K562 (cell line): ENCODE measurements around the gene MIF. TPM values are rescaled to one million over a fixed set of nuclear protein-coding genes. Genes with fewer than 3 reads are reported as not detected.
A peak's percentile ranks its signal among the peaks of the same experiment; 100 is the strongest.

Experiments used
- ATAC-seq: fragments of 200-7000 bp; cut with Tn5 transposase; 3 replicates; pipeline ENCODE4 v1.9.1; 2020; ENCODE audit warnings: moderate library complexity
- BruUV-seq: library from RNA; stranded (reverse); fragments of 400-500 nt; replicated peaks from 2 replicates; lab custom pipeline; 2021; lab: Mats Ljungman, UMichigan
- CTCF ChIA-PET: fragments of 300-600 bp; formaldehyde crosslinking; extraction: SDS; loops from one replicate; lab custom pipeline; 2021; ENCODE audit warnings: low intra/inter-chr PET ratio; lab: Yijun Ruan, JAX
- POLR2A ChIA-PET: fragments of 300-600, 350-650 bp; sonication (Branson Sonifier 250); formaldehyde crosslinking; extraction: SDS; loops from one replicate; lab custom pipeline; 2021; ENCODE audit warnings: antibody characterized with exemption, inconsistent platforms; lab: Yijun Ruan, JAX
- DNase-seq, 4 experiments: peaks; one replicate each; pipeline versions ENCODE4 v3.0.0 to v3.0.0-alpha.2; 2011 to 2018; ENCODE audit warnings: low spot score in 3 of 4, mixed read lengths in 3 of 4; ENCODE audit errors: extremely low read depth in 1 of 4
- FAIRE-seq: peaks from 2 replicates; lab custom pipeline; 2011; peaks lifted over from hg19 to GRCh38; lab: Jason Lieb, UNC
- H2AFZ ChIP-seq: 2 replicates; pipeline ENCODE4 v1.6.0; 2011; ENCODE audit warnings: low read depth, low read length, control low read depth, inconsistent platforms
- H3K27ac ChIP-seq: fragments of 200-600 bp; 3 replicates; pipeline ENCODE4 v1.8.0; 2011; ENCODE audit warnings: low read depth, mild to moderate bottlenecking, control low read depth, inconsistent platforms, low read length, moderate library complexity, mixed read lengths; ENCODE audit errors: extremely low read depth
- H3K27me3 ChIP-seq, 2 experiments: fragments of 300-600 bp in 1 of 2; 2 replicates in 1 of 2; 3 replicates in 1 of 2; pipeline versions ENCODE4 v1.6.0 to v1.8.0; 2011; ENCODE audit warnings: inconsistent platforms in 2 of 2, low read length in 2 of 2, mild to moderate bottlenecking in 1 of 2, mixed read lengths in 1 of 2, moderate library complexity in 1 of 2; ENCODE audit not compliant: control insufficient read depth in 2 of 2, insufficient read depth in 2 of 2
- H3K36me3 ChIP-seq: fragments of 300-600 bp; 3 replicates; pipeline ENCODE4 v1.8.0; 2011; ENCODE audit warnings: mild to moderate bottlenecking, low read length, inconsistent platforms; ENCODE audit not compliant: control insufficient read depth, insufficient read depth
- H3K4me1 ChIP-seq, 2 experiments: fragments of 200-600 bp in 1 of 2; replicated peaks in 1 of 2; 2 replicates in 1 of 2; 3 replicates in 1 of 2; pipeline versions ENCODE4 v1.5.1 to v1.8.0; 2011; ENCODE audit warnings: inconsistent platforms in 2 of 2, low read length in 2 of 2, mild to moderate bottlenecking in 1 of 2, mixed read lengths in 1 of 2, moderate library complexity in 1 of 2; ENCODE audit not compliant: control insufficient read depth in 2 of 2, insufficient read depth in 2 of 2
- H3K4me2 ChIP-seq: 2 replicates; pipeline ENCODE4 v1.6.1; 2011; ENCODE audit warnings: low read length, control low read depth, inconsistent platforms, mixed read lengths; ENCODE audit not compliant: insufficient read depth
- H3K4me3 ChIP-seq: fragments of 200-600 bp; sonication (generic), shearing (Covaris generic); 2 replicates; pipeline ENCODE4 v1.5.1; 2016; ENCODE audit warnings: control low read depth, inconsistent platforms
- H3K79me2 ChIP-seq: fragments of 200-600 bp; 3 replicates; pipeline ENCODE4 v1.8.0; 2011; ENCODE audit warnings: low read length, inconsistent platforms; ENCODE audit not compliant: control insufficient read depth, insufficient read depth
- H3K9ac ChIP-seq, 2 experiments: 2 replicates each; pipeline versions ENCODE4 v1.6.0 to v1.6.1; 2011; ENCODE audit warnings: low read depth in 2 of 2, low read length in 2 of 2, control low read depth in 1 of 2, inconsistent platforms in 1 of 2, mild to moderate bottlenecking in 1 of 2, mixed read lengths in 1 of 2; ENCODE audit not compliant: insufficient read depth in 1 of 2
- H3K9me1 ChIP-seq: one replicate; pipeline ENCODE4 v1.6.0; 2011; ENCODE audit warnings: inconsistent platforms, mild to moderate bottlenecking, low read length, moderate library complexity; ENCODE audit not compliant: control insufficient read depth, insufficient read depth
- H3K9me3 ChIP-seq: replicated peaks from 2 replicates; pipeline ENCODE4 v1.5.1; 2011; ENCODE audit warnings: low read depth, low read length, inconsistent platforms; ENCODE audit not compliant: control insufficient read depth, insufficient read depth
- H4K20me1 ChIP-seq: replicated peaks from 2 replicates; pipeline ENCODE4 v1.6.1; 2011; ENCODE audit warnings: low read length, inconsistent platforms, mixed read lengths; ENCODE audit not compliant: control insufficient read depth, insufficient read depth
- ARID2 ChIP-seq: fragments of 450-650 bp; IDR thresholded peaks from 2 replicates; pipeline ENCODE4 v1.6.1; 2017; ENCODE audit warnings: antibody characterized with exemption, mild to moderate bottlenecking
- BDP1 ChIP-seq: IDR thresholded peaks from 3 replicates; pipeline ENCODE4 v1.6.1; 2011; ENCODE audit not compliant: insufficient read length, insufficient read depth
- CC2D1A ChIP-seq: fragments of 450-650 bp; IDR thresholded peaks from 2 replicates; pipeline ENCODE4 v1.6.1; 2017; ENCODE audit warnings: mild to moderate bottlenecking
- CEBPB ChIP-seq: fragments of 450-650 bp; IDR thresholded peaks from 2 replicates; pipeline ENCODE4 v1.6.1; 2016; ENCODE audit warnings: missing genetic modification characterization, missing compliant biosample characterization
- ETS2 ChIP-seq: IDR thresholded peaks from 2 replicates; pipeline ENCODE4 v1.6.1; 2016; ENCODE audit warnings: borderline replicate concordance, missing genetic modification characterization, mild to moderate bottlenecking, moderate library complexity, missing compliant biosample characterization; ENCODE audit not compliant: poor library complexity, severe bottlenecking
- FOSL1 ChIP-seq: fragments of 200-800 bp; sonication (Bioruptor generic); conservative IDR thresholded peaks from 2 replicates; pipeline ENCODE4 v1.6.1; 2016; ENCODE audit warnings: missing genetic modification characterization, missing compliant biosample characterization
- HNRNPUL1 ChIP-seq: fragments of 200-400 bp; formaldehyde crosslinking; IDR thresholded peaks from 2 replicates; pipeline ENCODE4 v1.6.1; 2017; ENCODE audit warnings: low read length
- ID3 ChIP-seq, 2 experiments: fragments of 250-450 bp in 1 of 2; fragments of 450-650 bp in 1 of 2; sonication (Bioruptor Pico) in 1 of 2; IDR thresholded peaks; 2 replicates each; pipeline versions ENCODE4 v1.6.1 to v1.8.0; 2016 to 2021; ENCODE audit warnings: mild to moderate bottlenecking in 2 of 2, moderate library complexity in 2 of 2, missing compliant biosample characterization in 1 of 2, missing genetic modification characterization in 1 of 2
- L3MBTL2 ChIP-seq: fragments of 450-650 bp; IDR thresholded peaks from 2 replicates; pipeline ENCODE4 v1.6.1; 2016; ENCODE audit warnings: mild to moderate bottlenecking, moderate library complexity
- NBN ChIP-seq: fragments of 450-650 bp; IDR thresholded peaks from 2 replicates; pipeline ENCODE4 v1.6.1; 2016; ENCODE audit warnings: low read depth, mild to moderate bottlenecking
- NFRKB ChIP-seq: fragments of 450-650 bp; IDR thresholded peaks from 2 replicates; pipeline ENCODE4 v1.6.1; 2016; ENCODE audit warnings: low read depth
- NKRF ChIP-seq: fragments of 450-650 bp; IDR thresholded peaks from 2 replicates; pipeline ENCODE4 v1.6.1; 2016; ENCODE audit warnings: borderline replicate concordance
- POLR2AphosphoS5 ChIP-seq: IDR thresholded peaks from 2 replicates; pipeline ENCODE4 v1.6.1; 2011; ENCODE audit warnings: mild to moderate bottlenecking, low read depth, low read length, moderate library complexity; ENCODE audit not compliant: control insufficient read depth, insufficient read depth
- RB1 ChIP-seq: fragments of 450-650 bp; IDR thresholded peaks from 2 replicates; pipeline ENCODE4 v1.6.1; 2017; ENCODE audit warnings: low read depth, mild to moderate bottlenecking
- RBM39 ChIP-seq: fragments of 200-400 bp; formaldehyde crosslinking; optimal IDR thresholded peaks from 2 replicates; pipeline ENCODE3; 2018; ENCODE audit warnings: low read depth, low read length
- TSC22D4 ChIP-seq: fragments of 450-650 bp; IDR thresholded peaks from 2 replicates; pipeline ENCODE4 v1.6.1; 2016; ENCODE audit warnings: missing genetic modification characterization, missing biosample characterization, control low read depth
- ZNF124 ChIP-seq: sonication (generic); formaldehyde crosslinking; IDR thresholded peaks from 2 replicates; pipeline ENCODE4 v1.8.1; 2022; ENCODE audit warnings: missing genetic modification reagents
- ZNF764 ChIP-seq: fragments of 250-450 bp; sonication (Bioruptor Pico); IDR thresholded peaks from 2 replicates; pipeline ENCODE4 v1.4.0; 2020; ENCODE audit warnings: low read depth, mild to moderate bottlenecking, moderate library complexity
- WGBS: fragments of 100-300 bp; shearing (Covaris generic); methylation state at CpG from one replicate; pipeline ENCODE4 v1.1.6; 2016; ENCODE audit warnings: low coverage, mixed read lengths; ENCODE audit not compliant: insufficient coverage; ENCODE audit errors: missing lambda C conversion rate; 5-methylcytosine and 5-hydroxymethylcytosine counted together
- in situ Hi-C: fragments of 300-500 bp; cut with MboI; formaldehyde crosslinking; loops from 4 replicates; pipeline ENCODE4 v1.15.0; 2018; ENCODE audit warnings: inconsistent platforms, mixed read lengths
- intact Hi-C: fragments of 100-400 bp; cut with micrococcal nuclease; formaldehyde crosslinking; loops from 2 replicates; pipeline ENCODE4 v1.14.2; 2022
- polyA plus RNA-seq, 8 experiments: library from polyadenylated mRNA; depleted of rRNA in 4 of 8; stranded (reverse) in 5 of 8; unstranded in 3 of 8; fragments of >200 nt; fragmentation: Nextera tagmentation in 2 of 8; fragmentation: Illumina TruSeq in 1 of 8; extraction: Ambion mirVana in 2 of 8; extraction: Trizol in 1 of 8; gene quantifications; 2 replicates each; pipeline versions ENCODE4 v1.2.1 to v1.2.3, GENCODE V29; 2011 to 2014; ENCODE audit warnings: inconsistent platforms in 1 of 8, missing spikeins in 1 of 8
- total RNA-seq, 7 experiments: library from RNA; depleted of rRNA in 6 of 7; stranded (reverse); fragments of >200 nt in 6 of 7; fragmentation: Illumina TruSeq in 2 of 7; extraction: Trizol in 2 of 7; gene quantifications; 2 replicates each; pipeline versions ENCODE4 v1.2.1 to v1.2.3, GENCODE V29; 2011 to 2021; ENCODE audit warnings: low replicate concordance in 1 of 7

Gene MIF
- total and polyA plus RNA-seq, 9 of the 15 experiments (the other 6 are each of a cell fraction or from before 2014, with no cell fraction given): 7.4 to 666 (median 193) TPM

- no peak for TF ChIP-seq ID3 (CRISPR knock-in tag; IDR thresholded peaks at IDR 0.05)
- no peak for TF ChIP-seq ID3 (tag; IDR thresholded peaks at IDR 0.05)
- no peak for TF ChIP-seq RBM39
- no peak for TF ChIP-seq ZNF764 (CRISPR knock-in tag)
Observed at GRCh38 chr22:23892706-23893105, 1.5 kb upstream of the MIF start (continued).

- intact Hi-C loops (no loop called here), in situ Hi-C loops (no loop called here)
- Histone ChIP-seq H3K4me3 (peak overlapping the region; percentile 77), H3K9ac (peak overlapping the region; percentile 79 to 91), H4K20me1 (peaks cover 10% of the 10 kb centered on the region; the same call in 1 of the 2 replicates), H3K79me2 (peaks cover 42% of the 10 kb centered on the region), H3K27me3 (no peaks in the 10 kb centered on the region), H3K4me1 (peaks cover 26 to 47% of the 10 kb centered on the region in 2 experiments), H3K9me1 (peaks cover 3% of the 10 kb centered on the region), H3K4me2 (peak overlapping the region; percentile 95), H3K9me3 (peaks cover 4% of the 10 kb centered on the region; the same call in 1 of the 2 replicates), H3K27ac (peak overlapping the region; percentile 96), H3K36me3 (peaks cover 31% of the 10 kb centered on the region), H2AFZ (peak overlapping the region; percentile 87)
- DNase-seq (peak in 2 of 4 experiments; percentile 18), FAIRE-seq (peak; percentile 35), ATAC-seq (no peak)
- WGBS: 17% methylated on average over 7 of the region's 11 CpGs
- TSS peak; percentile 83 for BruUV-seq
- ChIA-PET CTCF (no interaction called here), POLR2A (interaction anchor here (1.0 to 1.7 kb wide), 7 partner anchors 10 to 34 kb away, joined by 3 to 6 read pairs (median 4); no protein-coding TSS in a partner anchor)
- TF ChIP-seq CEBPB (tag) (no peak), ARID2 (no peak), BDP1 (no peak), NKRF (0 out of 2 replicates have a peak, but pooled peaks have one; percentile 11), POLR2AphosphoS5 (no peak), TSC22D4 (tag) (no peak), ETS2 (no peak), ZNF124 (no peak), L3MBTL2 (no peak), HNRNPUL1 (no peak), FOSL1 (no peak), RB1 (no peak), NFRKB (peak; percentile 39; the same call in 1 of the 2 replicates), CC2D1A (no peak), NBN (no peak)
Observed at GRCh38 chr22:23893121-23893944, 850 bp upstream of the MIF start.
